Mucosa of stomach (tissue), 1 donor: ENCODE data around the gene ROBO1.

Experiments
- H3K27me3 ChIP-seq: one replicate; pipeline ENCODE4 v1.7.0; 2013; ENCODE audit warnings: mild to moderate bottlenecking, low read length; ENCODE audit not compliant: control insufficient read depth, insufficient read depth
- H3K36me3 ChIP-seq: one replicate; pipeline ENCODE4 v1.7.0; 2013; ENCODE audit warnings: low read length; ENCODE audit not compliant: control insufficient read depth, insufficient read depth
- H3K4me1 ChIP-seq: one replicate; pipeline ENCODE4 v1.7.0; 2013; ENCODE audit warnings: mild to moderate bottlenecking, low read length; ENCODE audit not compliant: control insufficient read depth, insufficient read depth
- H3K4me3 ChIP-seq: one replicate; pipeline ENCODE4 v1.7.0; 2013; ENCODE audit warnings: low read length
- H3K9ac ChIP-seq: one replicate; pipeline ENCODE4 v1.7.0; 2013; ENCODE audit warnings: mild to moderate bottlenecking, low read length, moderate library complexity
- H3K9me3 ChIP-seq: one replicate; pipeline ENCODE4 v1.7.0; 2013; ENCODE audit warnings: mild to moderate bottlenecking, low read length, moderate library complexity; ENCODE audit not compliant: control insufficient read depth
- donor health status: Pancreatic carcinoma.

ROBO1 gene

GRCh38 chr3:79424811-79425210, 343.0 kb downstream of the ROBO1 start:
- Histone ChIP-seq H3K4me1 (no peaks in the 10 kb centered on the region), H3K27me3 (no peaks in the 10 kb centered on the region), H3K4me3 (no peak overlapping the region), H3K36me3 (no peaks in the 10 kb centered on the region), H3K9ac (no peak overlapping the region), H3K9me3 (no peaks in the 10 kb centered on the region)

DNA sequence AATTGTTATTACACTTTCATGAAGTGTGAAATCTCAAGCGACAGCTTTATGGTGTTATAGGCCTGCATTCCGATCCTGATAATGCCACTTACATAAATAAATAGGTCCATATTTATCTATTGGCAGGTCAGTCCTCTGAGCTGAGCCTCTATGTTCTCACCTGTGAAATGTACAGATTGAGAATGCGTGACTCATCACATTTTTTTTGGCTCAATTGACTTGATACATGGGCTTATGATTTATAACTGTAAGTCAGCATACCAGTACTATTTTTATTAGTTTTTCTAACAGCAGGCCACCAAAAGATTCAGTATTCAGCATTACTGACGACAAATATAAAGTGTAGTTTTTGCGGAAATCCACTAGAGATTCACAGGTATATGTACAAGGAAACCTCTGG, 344.4 kb downstream of the ROBO1 start:
- Histone ChIP-seq H3K36me3 (no peaks in the 10 kb centered on the region), H3K9ac (no peak overlapping the region), H3K9me3 (no peaks in the 10 kb centered on the region), H3K27me3 (no peaks in the 10 kb centered on the region), H3K4me1 (no peaks in the 10 kb centered on the region), H3K4me3 (no peak overlapping the region)

GRCh38 chr3:79421273-79421672, 346.5 kb downstream of the ROBO1 start:
- Histone ChIP-seq H3K9ac (no peak overlapping the region), H3K27me3 (no peaks in the 10 kb centered on the region), H3K36me3 (no peaks in the 10 kb centered on the region), H3K9me3 (no peaks in the 10 kb centered on the region), H3K4me1 (no peaks in the 10 kb centered on the region), H3K4me3 (no peak overlapping the region)

GRCh38 chr3:79418855-79419621, 348.8 kb downstream of the ROBO1 start:
- Histone ChIP-seq H3K4me3 (no peak overlapping the region), H3K4me1 (no peaks in the 10 kb centered on the region), H3K9me3 (no peaks in the 10 kb centered on the region), H3K36me3 (no peaks in the 10 kb centered on the region), H3K27me3 (no peaks in the 10 kb centered on the region), H3K9ac (no peak overlapping the region)

DNA sequence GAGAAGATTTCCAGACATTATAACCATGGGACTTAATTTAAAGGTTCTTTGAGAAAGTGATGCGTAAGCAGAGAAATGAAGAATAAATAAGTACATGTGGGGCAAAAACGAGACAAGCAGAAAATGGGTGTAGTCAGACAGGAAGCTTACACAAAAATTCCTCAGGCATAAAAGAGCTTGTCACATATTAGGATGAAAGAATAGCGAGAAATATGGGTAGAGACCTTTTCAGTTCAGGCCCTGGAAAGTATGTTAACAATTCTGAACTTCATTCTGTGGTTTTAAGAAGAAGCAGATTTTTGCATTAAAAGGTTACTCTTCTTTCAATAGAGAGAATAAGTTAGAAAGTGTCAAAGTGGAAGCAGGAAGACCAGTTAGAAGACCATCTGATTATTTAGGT, 352.4 kb downstream of the ROBO1 start:
- no peaks in the 10 kb centered on the region for H3K9me3 ChIP-seq
- H3K4me3 ChIP-seq = no peak overlapping the region
- H3K36me3 ChIP-seq = no peaks in the 10 kb centered on the region
- H3K27me3 ChIP-seq = no peaks in the 10 kb centered on the region
- no peaks in the 10 kb centered on the region for H3K4me1 ChIP-seq
- no peak overlapping the region for H3K9ac ChIP-seq

- no peaks in the 10 kb centered on the region for H3K36me3 ChIP-seq
- H3K27me3 ChIP-seq = no peaks in the 10 kb centered on the region
- no peaks in the 10 kb centered on the region for H3K9me3 ChIP-seq
- no peak overlapping the region for H3K9ac ChIP-seq
- no peaks in the 10 kb centered on the region for H3K4me1 ChIP-seq
- no peak overlapping the region for H3K4me3 ChIP-seq
Observed at GRCh38 chr3:79414806-79415205, 353.0 kb downstream of the ROBO1 start.

DNA sequence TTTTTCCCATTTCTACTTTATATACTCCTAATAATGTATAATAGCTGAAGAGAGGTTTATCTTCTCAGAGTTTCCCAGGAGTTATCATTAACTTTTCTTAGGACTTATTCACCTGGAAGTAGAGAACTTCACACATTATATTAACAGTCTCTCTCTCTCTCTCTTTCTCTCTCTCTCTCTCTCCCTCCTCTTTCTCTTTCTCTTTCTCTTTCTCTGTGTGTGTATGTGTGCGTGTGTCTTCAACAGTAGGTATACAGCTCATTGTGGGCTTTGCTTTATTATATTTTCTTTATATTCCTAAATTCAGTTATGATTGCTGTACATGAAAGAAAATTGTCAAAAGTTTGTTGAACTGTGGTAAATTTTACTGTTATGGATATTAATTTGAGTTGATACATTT, 353.8 kb downstream of the ROBO1 start:
- no peaks in the 10 kb centered on the region for H3K27me3 ChIP-seq
- H3K9me3 ChIP-seq = no peaks in the 10 kb centered on the region
- H3K36me3 ChIP-seq = no peaks in the 10 kb centered on the region
- H3K4me3 ChIP-seq = no peak overlapping the region
- H3K4me1 ChIP-seq = no peaks in the 10 kb centered on the region
- no peak overlapping the region for H3K9ac ChIP-seq

GRCh38 chr3:79412537-79412936, 355.3 kb downstream of the ROBO1 start:
- H3K27me3 ChIP-seq = no peaks in the 10 kb centered on the region
- no peaks in the 10 kb centered on the region for H3K4me1 ChIP-seq
- H3K36me3 ChIP-seq = no peaks in the 10 kb centered on the region
- no peaks in the 10 kb centered on the region for H3K9me3 ChIP-seq
- H3K4me3 ChIP-seq = no peak overlapping the region
- H3K9ac ChIP-seq = no peak overlapping the region

- Histone ChIP-seq H3K9ac (no peak overlapping the region), H3K9me3 (no peaks in the 10 kb centered on the region), H3K36me3 (no peaks in the 10 kb centered on the region), H3K27me3 (no peaks in the 10 kb centered on the region), H3K4me1 (no peaks in the 10 kb centered on the region), H3K4me3 (no peak overlapping the region)
Observed at GRCh38 chr3:79410617-79411016, 357.2 kb downstream of the ROBO1 start.

GRCh38 chr3:79410136-79410535, 357.7 kb downstream of the ROBO1 start:
- Histone ChIP-seq H3K27me3 (no peaks in the 10 kb centered on the region), H3K9me3 (no peaks in the 10 kb centered on the region), H3K4me1 (no peaks in the 10 kb centered on the region), H3K36me3 (no peaks in the 10 kb centered on the region), H3K9ac (no peak overlapping the region), H3K4me3 (no peak overlapping the region)

DNA sequence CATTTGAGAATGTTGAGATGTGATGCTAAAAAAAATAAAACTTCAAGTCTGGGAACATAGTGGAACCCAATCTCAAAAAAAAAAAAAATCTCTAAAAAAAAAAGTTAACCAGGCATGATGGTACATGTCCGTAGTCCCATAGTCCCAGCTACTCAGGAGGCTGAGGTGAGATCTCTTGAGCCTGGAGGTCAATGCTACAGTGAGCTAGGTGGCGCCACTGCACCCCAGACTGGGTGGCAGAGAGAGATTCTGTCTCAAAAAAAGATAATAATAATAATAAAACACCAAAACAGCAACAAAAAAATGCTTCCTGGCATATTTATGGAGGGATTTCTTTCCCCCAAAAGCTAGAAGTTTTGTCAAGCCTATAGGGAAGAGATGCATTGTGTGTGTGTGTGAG, 361.6 kb downstream of the ROBO1 start:
- Histone ChIP-seq H3K36me3 (no peaks in the 10 kb centered on the region), H3K4me3 (no peak overlapping the region), H3K4me1 (no peaks in the 10 kb centered on the region), H3K9ac (no peak overlapping the region), H3K27me3 (no peaks in the 10 kb centered on the region), H3K9me3 (no peaks in the 10 kb centered on the region)

- H3K9me3 ChIP-seq = no peaks in the 10 kb centered on the region
- H3K36me3 ChIP-seq = no peaks in the 10 kb centered on the region
- no peak overlapping the region for H3K9ac ChIP-seq
- H3K4me1 ChIP-seq = no peaks in the 10 kb centered on the region
- no peak overlapping the region for H3K4me3 ChIP-seq
- H3K27me3 ChIP-seq = no peaks in the 10 kb centered on the region
Observed at GRCh38 chr3:79405183-79405582, 362.6 kb downstream of the ROBO1 start.

DNA sequence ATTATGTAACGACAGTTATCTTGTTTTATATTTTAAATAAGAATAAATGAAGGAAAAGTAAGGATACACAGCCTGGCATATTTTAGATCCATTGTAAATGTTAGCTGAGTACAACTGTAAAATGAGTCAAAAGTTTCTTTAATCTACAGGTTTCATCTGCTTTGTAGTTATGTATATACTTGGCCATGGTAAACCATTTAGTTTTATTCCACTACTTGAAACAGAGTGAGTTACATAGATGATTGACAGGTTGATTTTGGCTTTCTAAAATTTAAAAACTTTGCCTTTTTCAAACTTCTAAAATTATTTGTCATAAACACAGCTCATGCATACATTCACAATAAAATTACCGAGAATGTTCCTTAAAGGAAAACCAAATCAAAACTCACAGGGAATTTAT, 371.2 kb downstream of the ROBO1 start:
- no peaks in the 10 kb centered on the region for H3K4me1 ChIP-seq
- no peaks in the 10 kb centered on the region for H3K27me3 ChIP-seq
- H3K9ac ChIP-seq = no peak overlapping the region
- no peaks in the 10 kb centered on the region for H3K9me3 ChIP-seq
- no peaks in the 10 kb centered on the region for H3K36me3 ChIP-seq
- H3K4me3 ChIP-seq = no peak overlapping the region
